ENCODE data around the gene CTPS2.

CTPS2 gene

DNA sequence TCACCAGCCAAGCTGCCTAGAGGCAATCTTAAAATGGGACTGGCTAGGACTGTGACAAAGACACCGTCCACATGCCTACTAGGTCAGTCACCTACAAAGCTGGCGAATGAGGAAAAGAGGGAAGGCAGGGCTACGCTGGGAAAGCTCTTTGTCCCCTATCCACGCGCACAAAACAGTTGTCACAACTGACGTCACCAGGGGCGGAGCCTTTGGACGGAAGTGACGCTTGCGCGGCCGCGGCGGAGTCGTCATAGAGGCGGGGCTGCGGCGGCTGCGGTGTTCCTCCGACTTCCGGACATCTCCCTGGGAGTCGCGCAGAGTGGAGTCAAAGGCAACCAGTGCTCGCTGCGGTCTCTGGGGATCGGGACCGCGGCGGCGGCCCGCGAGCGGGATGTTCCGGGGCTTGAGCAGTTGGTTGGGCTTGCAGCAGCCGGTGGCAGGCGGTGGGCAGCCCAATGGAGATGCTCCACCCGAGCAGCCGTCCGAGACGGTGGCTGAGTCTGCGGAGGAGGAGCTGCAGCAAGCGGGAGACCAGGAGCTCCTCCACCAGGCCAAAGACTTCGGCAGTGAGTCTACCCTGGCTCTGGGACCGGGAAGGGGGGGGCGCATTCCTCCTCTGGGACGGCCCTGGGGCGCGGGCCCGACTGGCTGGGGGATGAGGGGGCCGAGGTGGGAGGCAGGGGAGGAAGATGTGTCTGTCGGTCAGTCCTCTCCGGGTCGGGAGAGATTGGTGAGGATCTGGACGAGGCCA is 7.0 kb upstream of the CTPS2 start, which contains the start of gene SYAP1:
TSS of gene SYAP1 (plus strand) at position 279 of the 751 bp plus-strand sequence. CDS start at position 392, 113 bp downstream.
- TF ChIP-seq SIN3A (IDR thresholded peaks at IDR 0.05; ENCODE audit: borderline replicate concordance, insufficient read depth, low read length): no peak
- TF ChIP-seq POLR2AphosphoS5 (IDR thresholded peaks at IDR 0.05; ENCODE audit: low read depth, low read length): peak; percentile 82
- TF ChIP-seq FOXP2 (optimal IDR thresholded peaks at IDR 0.05; ENCODE audit: borderline replicate concordance, extremely low read depth, extremely low read length, insufficient read depth): peak; percentile 93
- TF ChIP-seq TAF1 (IDR thresholded peaks at IDR 0.05; ENCODE audit: borderline replicate concordance, insufficient read depth, low read length): peak; percentile 65; the same call in 1 of the 2 replicates
- TF ChIP-seq, protein P1, sequence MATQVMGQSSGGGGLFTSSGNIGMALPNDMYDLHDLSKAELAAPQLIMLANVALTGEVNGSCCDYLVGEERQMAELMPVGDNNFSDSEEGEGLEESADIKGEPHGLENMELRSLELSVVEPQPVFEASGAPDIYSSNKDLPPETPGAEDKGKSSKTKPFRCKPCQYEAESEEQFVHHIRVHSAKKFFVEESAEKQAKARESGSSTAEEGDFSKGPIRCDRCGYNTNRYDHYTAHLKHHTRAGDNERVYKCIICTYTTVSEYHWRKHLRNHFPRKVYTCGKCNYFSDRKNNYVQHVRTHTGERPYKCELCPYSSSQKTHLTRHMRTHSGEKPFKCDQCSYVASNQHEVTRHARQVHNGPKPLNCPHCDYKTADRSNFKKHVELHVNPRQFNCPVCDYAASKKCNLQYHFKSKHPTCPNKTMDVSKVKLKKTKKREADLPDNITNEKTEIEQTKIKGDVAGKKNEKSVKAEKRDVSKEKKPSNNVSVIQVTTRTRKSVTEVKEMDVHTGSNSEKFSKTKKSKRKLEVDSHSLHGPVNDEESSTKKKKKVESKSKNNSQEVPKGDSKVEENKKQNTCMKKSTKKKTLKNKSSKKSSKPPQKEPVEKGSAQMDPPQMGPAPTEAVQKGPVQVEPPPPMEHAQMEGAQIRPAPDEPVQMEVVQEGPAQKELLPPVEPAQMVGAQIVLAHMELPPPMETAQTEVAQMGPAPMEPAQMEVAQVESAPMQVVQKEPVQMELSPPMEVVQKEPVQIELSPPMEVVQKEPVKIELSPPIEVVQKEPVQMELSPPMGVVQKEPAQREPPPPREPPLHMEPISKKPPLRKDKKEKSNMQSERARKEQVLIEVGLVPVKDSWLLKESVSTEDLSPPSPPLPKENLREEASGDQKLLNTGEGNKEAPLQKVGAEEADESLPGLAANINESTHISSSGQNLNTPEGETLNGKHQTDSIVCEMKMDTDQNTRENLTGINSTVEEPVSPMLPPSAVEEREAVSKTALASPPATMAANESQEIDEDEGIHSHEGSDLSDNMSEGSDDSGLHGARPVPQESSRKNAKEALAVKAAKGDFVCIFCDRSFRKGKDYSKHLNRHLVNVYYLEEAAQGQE (IDR thresholded peaks at IDR 0.05; ENCODE audit: insufficient read depth in 1 of 2, low read depth in 2 of 2, low read length in 2 of 2): no peak

GRCh38 chrX:16718824-16719333 is 6.4 kb upstream of the CTPS2 start:
- TF ChIP-seq POLR2AphosphoS5 (IDR thresholded peaks at IDR 0.05; ENCODE audit: low read depth, low read length) (no peak), FOXP2 (optimal IDR thresholded peaks at IDR 0.05; ENCODE audit: borderline replicate concordance, extremely low read depth, extremely low read length, insufficient read depth) (no peak), TAF1 (IDR thresholded peaks at IDR 0.05; ENCODE audit: borderline replicate concordance, insufficient read depth, low read length) (no peak)

DNA sequence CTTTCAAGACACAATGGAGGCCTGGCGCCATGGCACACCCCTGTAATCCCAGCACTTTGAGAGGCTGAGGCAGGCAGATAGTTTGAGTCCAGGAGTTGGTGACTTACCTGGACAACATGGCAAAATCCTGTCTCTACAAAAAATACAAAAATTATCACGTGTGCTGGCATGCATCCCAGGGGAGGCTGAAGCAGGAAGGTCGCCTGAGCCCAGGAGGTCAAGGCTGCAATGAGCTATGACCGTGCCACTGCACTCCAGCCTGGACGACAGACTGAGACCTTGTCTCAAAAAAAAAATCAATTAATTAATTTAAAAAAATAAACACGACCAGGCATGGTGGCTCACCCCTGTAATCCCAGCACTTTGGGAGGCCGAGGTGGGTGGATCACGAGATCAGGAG is 2.0 kb upstream of the CTPS2 start:
- TF ChIP-seq TAF1 (IDR thresholded peaks at IDR 0.05; ENCODE audit: borderline replicate concordance, insufficient read depth, low read length) (no peak), POLR2AphosphoS5 (IDR thresholded peaks at IDR 0.05; ENCODE audit: low read depth, low read length) (no peak), SIN3A (IDR thresholded peaks at IDR 0.05; ENCODE audit: borderline replicate concordance, insufficient read depth, low read length) (no peak), FOXP2 (optimal IDR thresholded peaks at IDR 0.05; ENCODE audit: borderline replicate concordance, extremely low read depth, extremely low read length, insufficient read depth) (no peak)
- TF ChIP-seq, protein P1 (IDR thresholded peaks at IDR 0.05; ENCODE audit: insufficient read depth in 1 of 2, low read depth in 2 of 2, low read length in 2 of 2): no peak

DNA sequence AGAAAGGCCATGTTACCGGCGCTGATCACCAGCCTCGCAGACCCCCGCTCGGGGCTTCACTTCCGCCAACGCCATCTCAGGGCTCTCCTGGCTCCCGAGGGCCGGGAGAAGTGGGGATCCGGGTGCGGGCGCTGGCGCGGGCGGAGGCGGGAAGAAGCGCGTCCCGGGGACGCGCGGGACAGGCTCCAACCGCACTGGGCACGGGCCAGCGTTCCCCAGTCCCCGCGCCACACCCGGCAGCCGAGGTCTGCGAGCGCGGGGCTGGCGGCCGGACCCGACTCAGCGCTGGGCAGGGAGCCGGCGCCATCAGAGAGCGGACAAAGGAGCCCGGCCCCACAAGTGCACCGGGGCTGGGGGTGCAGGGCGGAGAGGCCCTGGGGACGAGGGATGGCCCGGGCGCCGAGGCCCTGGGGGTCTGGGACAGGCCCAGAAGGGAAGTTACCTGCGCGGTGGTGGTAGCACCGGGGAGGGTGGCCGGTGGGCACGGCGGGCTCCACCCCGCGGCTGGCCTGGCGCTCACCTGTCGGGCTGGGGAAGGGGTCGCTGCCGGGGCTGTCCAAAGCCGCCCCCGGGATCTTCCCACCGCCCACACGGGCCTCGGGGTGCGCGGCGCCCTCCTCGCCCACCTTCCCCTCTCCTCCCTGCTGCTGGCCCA is 449 bp downstream of the CTPS2 start:
- TF ChIP-seq, protein P1 (IDR thresholded peaks at IDR 0.05; ENCODE audit: insufficient read depth in 1 of 2, low read depth in 2 of 2, low read length in 2 of 2): no peak
- no peak for TF ChIP-seq SIN3A (IDR thresholded peaks at IDR 0.05; ENCODE audit: borderline replicate concordance, insufficient read depth, low read length)
- TF ChIP-seq FOXP2 (optimal IDR thresholded peaks at IDR 0.05; ENCODE audit: borderline replicate concordance, extremely low read depth, extremely low read length, insufficient read depth): no peak
- TF ChIP-seq TAF1 (IDR thresholded peaks at IDR 0.05; ENCODE audit: borderline replicate concordance, insufficient read depth, low read length): no peak
- TF ChIP-seq POLR2AphosphoS5 (IDR thresholded peaks at IDR 0.05; ENCODE audit: low read depth, low read length): no peak

- no peak for TF ChIP-seq FOXP2 (optimal IDR thresholded peaks at IDR 0.05; ENCODE audit: borderline replicate concordance, extremely low read depth, extremely low read length, insufficient read depth)
- TF ChIP-seq SIN3A (IDR thresholded peaks at IDR 0.05; ENCODE audit: borderline replicate concordance, insufficient read depth, low read length): no peak
- no peak for TF ChIP-seq TAF1 (IDR thresholded peaks at IDR 0.05; ENCODE audit: borderline replicate concordance, insufficient read depth, low read length)
Measured at GRCh38 chrX:16711219-16711811, 1.2 kb downstream of the CTPS2 start.

Measured in PFSK-1 (cell line).